Measurements from ENCODE around the gene C7. TPM values are rescaled to one million over a fixed set of nuclear protein-coding genes. Genes with fewer than 3 reads are reported as not detected.

C7 gene
- total RNA-seq, 1 donor from 2014 or later = not detected

Other genes starting within 250 kb of the C7 start
- 66.3 and 73.3 TPM in 2 replicates for gene PTGER4, start 229.6 kb upstream of the C7 start, total RNA-seq
- gene TTC33, start 153.5 kb upstream of the C7 start, total RNA-seq = 9.0 and 9.2 TPM in 2 replicates
- 61.9 and 69.4 TPM in 2 replicates for gene PRKAA1, start 111.1 kb upstream of the C7 start, total RNA-seq
- gene RPL37, start 74.3 kb upstream of the C7 start, total RNA-seq = 2,223 and 2,547 TPM in 2 replicates
- 3.7 and 4.3 TPM in 2 replicates for gene CARD6, start 68.1 kb upstream of the C7 start, total RNA-seq
- gene MROH2B, start 161.8 kb downstream of the C7 start, total RNA-seq = not detected in 2 replicates

Measured in activated B cell treated with CpG ODN at 0.5 μM for 24 hours (primary cell).